ENCODE results near the gene C2orf69. TPM values are rescaled to one million over a fixed set of nuclear protein-coding genes. Genes with fewer than 3 reads are reported as not detected.

Gene C2orf69
- total RNA-seq, 1 donor from 2014 or later, result 38.1 TPM

GRCh38 chr2:199968126-199968525 is 57.0 kb downstream of the C2orf69 start:
- DNase-seq, result no peak

GRCh38 chr2:199972088-199972626 is 61.1 kb downstream of the C2orf69 start:
- DNase-seq, result no peak

GRCh38 chr2:199973703-199974102 is 62.6 kb downstream of the C2orf69 start:
- DNase-seq, result no peak

- DNase-seq, result no peak
These were observed 64.3 kb downstream of the C2orf69 start for GRCh38 chr2:199975273-199975895.

Small RNAs within 50 kb of the gene (small RNA-seq; reads per million reads assigned to genes)
- not detected for gene AC108032.1
- not detected for gene RN7SL717P

Other genes starting within 250 kb of the C2orf69 start
- 3.3 TPM for gene FTCDNL1, start 60.1 kb upstream of the C2orf69 start, total RNA-seq
- gene TYW5, start 44.2 kb downstream of the C2orf69 start, total RNA-seq, result 16.5 TPM
- gene MAIP1, start 44.3 kb downstream of the C2orf69 start, total RNA-seq, result 19.5 TPM